DMS153 treated with DMSO at 0.1 percent for 48 hours (cell line): ENCODE measurements around the gene NCK1.
"Not testable (repeated sequence)": the region's sequence is repeated elsewhere in the genome, so short reads cannot be mapped to it uniquely, and the experiment has no call there.

Experiments
- DNase-seq: peaks from one replicate; lab custom pipeline; 2025; ENCODE audit not compliant: unreplicated experiment; lab: John Stamatoyannopoulos, UW

NCK1 gene

DNA sequence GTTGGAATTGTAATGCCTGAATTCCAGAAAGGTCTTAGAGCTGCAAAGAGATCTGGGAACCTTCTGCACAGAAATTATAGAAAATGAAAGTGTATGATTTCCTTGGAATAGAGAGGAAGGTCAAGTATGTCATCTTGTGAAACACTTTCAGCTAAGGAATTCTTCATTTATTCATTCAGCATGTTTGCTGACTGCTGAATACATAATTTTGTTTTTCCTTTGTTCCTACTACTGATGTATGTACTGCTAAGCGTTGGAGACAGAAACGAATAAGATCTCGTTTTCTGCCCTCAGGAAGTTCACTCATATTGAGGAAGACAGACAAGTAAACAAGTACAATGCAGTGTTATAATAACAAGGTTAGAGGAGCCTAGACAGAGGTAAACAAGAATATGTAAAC lies 81.4 kb downstream of the NCK1 start:
- DNase-seq, result no peak

DNA sequence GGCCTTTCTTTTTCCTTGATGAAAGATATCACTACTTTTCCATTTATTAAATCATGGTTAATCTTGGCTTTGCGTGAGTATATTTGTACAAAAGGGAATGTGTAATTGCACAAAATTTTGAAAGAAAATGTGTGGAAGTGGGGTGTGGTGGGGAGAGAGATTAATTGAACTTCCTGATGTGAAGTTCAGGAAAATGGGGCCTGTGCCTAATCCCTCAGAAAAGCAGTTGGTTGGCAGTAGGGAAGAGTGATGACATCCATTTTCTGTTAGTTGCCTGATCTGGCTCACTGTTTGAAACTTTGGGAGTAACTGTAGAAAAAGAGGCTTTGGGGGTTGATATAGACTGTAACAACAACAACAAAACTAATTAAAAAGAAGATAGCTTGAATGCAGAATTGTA lies 85.0 kb downstream of the NCK1 start:
- no peak for DNase-seq

DNA sequence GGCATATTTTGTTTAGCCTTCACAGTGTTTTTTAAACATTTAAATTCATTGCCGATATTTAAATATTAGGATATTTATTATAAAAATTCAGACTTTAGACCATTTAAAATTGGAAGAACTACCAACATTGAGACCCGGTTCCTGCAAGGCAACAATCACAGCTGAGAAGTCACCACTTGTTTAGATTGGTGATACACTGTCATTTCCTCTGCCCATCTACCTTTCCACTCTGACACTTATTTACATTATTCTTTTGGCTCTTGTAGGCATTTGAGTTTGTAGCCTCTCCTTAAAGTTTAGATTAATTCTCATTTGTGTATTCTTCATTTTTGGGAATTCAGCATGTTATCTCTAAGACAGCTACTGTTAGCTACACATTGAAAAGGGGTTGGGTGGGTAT lies 85.5 kb downstream of the NCK1 start:
- no peak for DNase-seq

DNA sequence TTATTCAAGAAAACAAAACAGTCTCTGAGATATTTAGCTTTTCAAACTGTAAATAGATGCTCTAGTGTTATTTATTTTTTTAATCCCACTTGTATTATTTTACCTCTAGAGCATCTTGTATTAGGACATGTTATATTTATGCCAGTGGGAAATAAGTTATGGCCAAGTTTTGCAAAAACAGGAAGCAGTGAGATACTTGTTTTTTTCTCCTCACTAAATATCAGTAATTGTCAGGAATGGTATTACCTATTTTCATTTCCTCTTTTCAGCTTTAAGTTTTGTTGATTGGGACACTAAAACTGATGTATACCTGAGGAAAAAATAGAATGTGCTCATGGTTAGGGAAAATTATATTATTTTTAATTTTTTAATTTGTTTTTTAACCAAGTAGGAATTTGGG lies 87.1 kb downstream of the NCK1 start:
- DNase-seq, result no peak

DNA sequence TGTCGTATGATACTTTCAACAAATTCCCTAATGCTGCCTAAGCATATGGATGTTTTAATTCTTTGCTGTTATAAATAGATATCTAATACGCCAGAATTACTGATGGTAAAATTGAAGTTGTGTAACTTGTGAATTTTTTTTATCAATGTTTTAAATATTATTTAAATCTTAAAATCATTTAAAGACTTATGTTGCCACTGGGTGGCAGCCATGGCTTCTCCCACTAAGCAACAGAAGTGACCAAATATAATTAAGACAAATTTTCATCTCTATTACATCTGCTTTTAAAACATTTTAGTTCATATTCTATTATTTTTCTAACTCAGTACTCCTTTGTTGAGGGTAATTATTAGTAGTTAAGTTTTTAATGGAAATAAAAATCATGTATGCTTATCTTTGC lies 87.7 kb downstream of the NCK1 start:
- DNase-seq, result no peak

DNA sequence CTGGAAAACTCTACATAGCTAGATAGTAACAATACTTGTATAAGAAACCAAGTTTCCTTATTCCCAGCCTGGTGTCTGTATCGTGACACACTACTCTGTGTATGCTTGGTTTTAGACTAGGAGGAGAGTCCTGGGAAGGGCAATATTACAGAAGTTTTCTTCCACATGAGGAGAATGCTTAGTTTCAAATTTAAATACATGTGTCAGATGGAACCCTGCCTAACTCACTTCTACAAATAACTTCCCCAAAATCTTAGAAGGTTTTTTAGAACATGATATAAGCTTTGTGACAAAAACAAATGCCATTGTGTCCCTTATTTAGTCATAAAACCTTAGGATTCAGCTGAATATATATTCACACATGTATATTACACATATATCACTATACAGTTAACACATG lies 88.6 kb downstream of the NCK1 start:
- no peak for DNase-seq

DNA sequence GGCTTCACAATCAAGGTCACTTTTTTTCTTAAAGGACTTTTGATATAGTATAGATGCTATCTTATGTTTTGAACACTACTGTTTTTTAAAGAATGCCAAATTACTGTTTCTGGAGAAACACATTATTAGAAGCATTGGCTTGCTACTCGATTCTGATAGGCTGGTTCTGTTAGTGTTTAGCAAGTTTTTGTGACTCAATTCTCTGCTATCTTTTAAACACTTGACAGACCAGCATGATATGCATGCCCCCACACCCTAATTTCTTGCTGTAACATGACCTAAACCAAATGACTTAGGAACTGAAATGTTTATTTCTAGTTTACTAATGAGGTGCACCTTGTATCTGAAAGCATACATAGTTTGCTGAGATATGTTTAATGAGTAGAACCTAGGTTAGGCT lies 90.3 kb downstream of the NCK1 start:
- no peak for DNase-seq

DNA sequence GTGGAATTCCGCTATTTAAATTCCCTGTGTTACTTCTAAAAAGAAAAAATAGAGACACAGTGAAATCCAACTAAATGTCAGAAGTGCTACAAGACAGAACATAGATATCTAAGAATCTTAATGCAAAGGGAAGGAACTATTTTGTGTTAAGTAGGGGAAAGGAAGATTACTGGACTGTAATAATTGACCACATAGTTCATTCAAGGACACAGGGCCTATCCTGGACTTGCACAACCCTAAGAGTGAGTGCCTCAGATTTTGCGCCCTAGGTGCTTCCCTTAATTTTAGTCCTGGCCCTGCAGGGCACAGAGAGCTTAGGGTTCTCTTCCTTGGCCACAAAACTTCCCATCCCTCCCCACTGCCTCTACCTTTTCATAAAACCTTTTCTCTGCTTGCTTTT lies 92.2 kb downstream of the NCK1 start:
- DNase-seq, result no peak

DNA sequence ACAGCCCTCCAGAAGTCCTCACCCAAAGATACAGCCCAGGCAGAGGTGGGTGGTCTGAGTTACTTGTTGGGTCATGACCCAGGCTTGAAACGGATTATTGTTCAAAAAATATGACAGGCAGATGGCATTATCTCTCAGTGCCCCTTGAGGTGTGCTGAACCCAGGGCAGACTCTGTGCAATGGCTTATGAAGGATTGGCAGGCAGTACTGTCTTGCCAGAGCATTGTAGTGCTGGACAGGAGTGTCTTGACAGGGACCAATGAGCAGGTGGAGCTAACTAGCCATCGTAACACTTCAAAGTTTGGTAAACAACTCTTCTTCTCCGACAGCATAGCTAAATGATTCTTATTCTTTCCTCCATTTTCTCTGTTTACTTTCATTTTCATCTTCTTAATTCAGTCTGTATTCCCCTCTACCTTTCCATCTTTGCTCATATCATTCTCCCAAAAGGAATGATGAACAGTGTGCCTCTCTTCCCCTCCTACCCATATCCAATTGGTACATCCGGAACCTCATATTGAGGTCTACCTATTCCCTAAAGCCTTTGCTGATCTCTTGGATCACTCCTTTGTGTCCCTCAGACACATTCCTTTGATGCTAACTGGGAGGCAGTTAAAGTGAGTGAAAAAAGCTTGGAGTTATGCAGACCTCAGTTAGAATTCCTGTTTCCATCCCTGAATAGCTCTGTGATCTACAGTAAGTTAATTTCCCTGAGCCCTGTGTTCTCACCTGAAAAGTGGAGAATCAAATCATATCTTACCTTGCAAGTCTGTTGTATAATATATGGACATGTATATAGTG lies 93.2 kb downstream of the NCK1 start:
- DNase-seq, result no peak

DNA sequence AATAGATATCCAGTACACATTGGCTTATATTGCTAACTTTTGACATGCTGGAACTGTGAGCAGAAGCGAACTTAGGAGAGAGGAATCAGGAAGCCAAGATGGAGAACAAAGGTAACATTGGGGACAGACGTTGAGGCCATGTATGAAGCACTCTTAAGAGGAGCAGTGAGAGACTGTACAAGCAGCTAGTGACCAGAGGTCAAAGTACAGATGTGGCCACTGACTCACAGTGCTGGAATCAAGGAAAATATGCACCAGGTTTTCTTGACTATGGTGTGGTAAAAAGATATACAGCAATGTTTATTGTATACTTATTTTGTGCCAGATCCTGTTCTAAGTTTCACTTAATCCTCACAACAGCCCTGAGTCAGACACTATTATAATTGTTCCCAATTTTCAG lies 93.8 kb downstream of the NCK1 start:
- no peak for DNase-seq

DNA sequence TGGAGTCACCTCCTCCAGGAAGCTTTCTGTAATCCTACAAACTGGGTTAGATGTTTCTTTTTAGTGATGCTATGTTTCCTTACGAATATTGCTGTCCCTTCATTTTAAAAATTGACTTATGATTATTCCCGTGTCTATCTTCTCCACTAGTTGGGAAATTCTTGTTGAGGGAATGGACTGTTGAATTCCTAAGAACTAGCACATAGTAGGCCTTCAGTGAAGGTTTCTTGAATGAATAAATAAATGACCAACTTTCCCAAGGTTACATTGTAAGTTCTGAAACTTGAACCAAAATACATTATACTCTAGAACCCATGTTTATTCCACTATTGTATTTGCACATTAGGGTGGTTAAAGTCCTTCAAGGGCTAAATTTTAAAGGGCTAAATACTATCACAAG lies 95.0 kb downstream of the NCK1 start:
- no peak for DNase-seq

DNA sequence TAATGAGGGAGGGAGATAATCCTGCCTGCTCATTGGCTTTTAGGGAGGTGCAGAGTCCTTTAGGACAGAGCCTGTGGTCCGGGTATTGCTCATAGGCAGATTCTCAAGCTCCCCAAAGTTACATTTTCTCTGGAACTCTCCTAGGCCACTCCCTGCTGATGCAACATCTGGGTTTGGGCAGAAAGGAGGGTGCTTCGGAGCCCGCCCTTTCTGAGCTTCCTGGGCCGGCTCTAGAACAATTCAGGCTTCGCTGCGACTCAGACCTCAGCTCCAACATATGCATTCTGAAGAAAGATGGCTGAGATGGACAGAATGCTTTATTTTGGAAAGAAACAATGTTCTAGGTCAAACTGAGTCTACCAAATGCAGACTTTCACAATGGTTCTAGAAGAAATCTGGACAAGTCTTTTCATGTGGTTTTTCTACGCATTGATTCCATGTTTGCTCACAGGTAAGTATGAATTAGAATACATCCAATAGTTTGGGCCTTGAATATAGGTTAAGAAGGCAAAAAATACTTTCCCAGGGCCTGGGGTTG lies 95.8 kb downstream of the NCK1 start, which contains the start of gene IL20RB:
IL20RB (plus strand) TSS at position 233 of the 538 bp plus-strand sequence; CDS start at position 364, 131 bp downstream.
- DNase-seq, result no peak

DNA sequence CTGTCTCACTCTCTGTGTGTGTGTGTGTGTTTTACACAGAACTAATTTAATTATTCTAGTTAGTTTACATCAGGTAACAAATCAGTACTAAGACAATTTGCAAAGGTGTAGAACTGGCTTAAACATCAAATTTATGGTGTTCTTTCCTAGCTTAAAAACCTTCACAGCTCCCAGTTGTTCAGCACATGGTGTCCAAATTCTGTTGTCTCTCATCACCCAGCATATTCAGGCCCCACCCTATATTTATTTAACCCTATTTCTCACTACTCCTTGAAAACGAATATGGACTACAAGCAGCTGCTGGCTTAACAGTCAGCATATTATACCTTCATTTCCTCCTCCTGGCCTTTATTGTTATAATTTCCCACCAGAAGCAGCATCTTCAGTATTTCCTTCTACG lies 96.9 kb downstream of the NCK1 start:
- no peak for DNase-seq

DNA sequence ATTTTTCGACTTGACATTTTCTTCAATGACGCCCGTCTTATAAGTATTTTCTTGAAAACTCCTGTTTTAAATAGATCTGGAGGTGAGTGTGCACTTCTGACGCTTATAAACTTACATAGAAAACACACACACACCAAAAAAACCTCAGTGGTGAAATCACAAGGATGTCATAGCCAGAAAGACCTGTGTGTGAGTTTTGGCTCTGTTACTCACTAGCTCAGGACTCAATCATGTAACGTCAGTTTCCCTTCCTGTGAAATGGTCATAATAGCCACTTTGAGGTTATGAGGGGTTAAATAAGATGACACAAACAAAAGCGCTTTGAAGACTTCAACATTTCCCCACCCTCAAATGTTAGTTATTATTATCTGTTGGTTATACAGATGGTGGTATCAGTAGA lies 97.6 kb downstream of the NCK1 start:
- DNase-seq, result no peak

DNA sequence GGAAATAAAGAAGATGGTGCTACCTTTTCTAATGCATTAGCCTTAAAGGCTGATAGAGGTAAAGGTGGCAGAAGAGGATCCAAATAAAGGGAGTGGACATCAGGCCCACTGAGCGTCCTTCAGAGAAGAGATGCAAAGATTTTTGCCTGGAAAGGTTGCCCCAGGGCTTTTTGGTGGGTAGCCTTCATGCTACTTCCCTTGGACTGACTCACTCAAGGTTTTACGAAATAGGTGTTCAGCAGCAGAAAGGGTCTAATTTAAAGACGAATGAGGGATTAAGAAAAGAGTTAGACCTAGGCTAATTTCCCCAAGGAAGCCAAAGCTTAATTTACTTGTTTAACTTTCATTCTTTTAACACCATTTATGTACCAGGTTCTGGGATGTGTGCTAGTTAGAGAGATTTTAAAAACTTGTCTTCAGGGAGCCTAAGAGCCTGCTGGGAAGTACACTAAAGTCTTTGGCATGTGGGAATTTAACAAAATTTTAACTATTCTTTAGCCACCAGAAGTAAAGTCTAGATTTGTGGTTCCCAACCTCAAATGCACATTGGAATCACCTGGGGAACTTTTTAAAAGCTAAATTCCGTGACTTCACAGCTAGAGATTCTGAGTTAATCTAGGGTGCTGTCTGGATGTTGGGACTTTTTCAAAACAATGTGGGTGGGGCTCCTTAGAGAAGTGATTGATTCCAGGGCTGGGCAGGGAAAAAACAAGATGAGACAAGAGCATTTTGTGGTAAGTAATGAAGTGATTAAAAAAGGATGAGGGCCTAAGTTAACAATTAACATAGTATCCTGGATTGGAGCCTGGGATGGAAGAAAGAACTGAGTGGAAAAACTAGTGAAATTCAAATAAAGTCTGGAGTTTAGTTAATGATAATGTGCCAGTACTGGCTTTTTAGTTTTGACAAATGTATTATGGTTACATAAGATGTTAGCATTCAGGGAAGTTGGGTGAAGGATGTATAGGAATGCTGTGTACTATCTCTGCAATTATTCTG lies 99.1 kb downstream of the NCK1 start:
- no peak for DNase-seq

DNA sequence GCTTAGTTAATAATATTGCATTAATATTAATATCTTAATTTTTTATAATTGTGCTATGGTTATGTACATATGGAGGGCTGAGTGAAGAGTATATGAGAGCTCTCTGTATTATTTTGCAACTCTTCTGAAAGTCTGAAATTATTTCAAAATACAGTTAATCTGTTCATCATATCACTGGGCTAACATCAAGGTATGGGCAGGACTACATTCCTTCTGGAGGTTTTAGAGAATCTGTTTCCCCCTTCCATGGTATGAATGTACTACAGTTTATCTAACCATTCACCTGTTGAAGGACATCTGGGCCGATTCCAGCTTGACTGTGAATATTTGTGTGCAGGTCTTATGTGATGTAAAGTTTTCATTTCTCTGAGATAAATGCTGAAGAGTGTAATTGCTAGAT lies 100.9 kb downstream of the NCK1 start:
- DNase-seq, result no peak

DNA sequence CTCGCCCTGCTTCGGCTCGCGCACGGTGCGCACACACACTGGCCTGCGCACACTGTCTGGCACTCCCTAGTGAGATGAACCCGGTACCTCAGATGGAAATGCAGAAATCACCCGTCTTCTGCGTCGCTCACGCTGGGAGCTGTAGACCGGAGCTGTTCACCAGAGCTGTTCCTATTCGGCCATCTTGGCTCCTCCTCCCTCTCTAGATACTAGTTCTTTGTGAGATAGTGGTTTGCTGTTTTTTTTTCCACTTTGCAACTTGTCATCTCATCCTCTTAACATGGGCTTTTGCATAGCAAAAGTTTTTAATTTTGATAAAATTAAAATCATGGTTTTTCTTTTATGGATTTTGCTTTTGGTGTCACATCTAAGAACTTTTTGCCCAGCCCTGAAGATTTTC lies 107.5 kb downstream of the NCK1 start:
- not testable (repeated sequence) for DNase-seq

DNA sequence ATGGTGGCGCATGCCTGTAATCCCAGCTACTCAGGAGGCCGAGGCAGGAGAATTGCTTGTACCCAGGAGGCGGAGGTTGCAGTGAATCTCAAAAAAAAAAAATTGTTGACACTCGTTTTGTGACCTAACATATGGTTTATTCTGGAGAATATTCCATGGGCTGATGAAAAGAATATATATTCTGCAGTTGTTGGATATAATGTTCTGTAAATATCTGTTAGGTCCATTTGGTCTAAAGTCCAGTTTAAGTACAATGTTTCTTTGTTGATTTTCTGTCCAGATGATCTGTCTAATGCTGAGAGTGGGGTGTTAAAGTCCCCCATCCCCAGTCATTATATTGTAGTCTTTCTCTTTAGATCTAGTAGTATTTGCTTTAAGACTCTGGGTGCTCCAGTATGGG lies 111.3 kb downstream of the NCK1 start:
- DNase-seq, result no peak

DNA sequence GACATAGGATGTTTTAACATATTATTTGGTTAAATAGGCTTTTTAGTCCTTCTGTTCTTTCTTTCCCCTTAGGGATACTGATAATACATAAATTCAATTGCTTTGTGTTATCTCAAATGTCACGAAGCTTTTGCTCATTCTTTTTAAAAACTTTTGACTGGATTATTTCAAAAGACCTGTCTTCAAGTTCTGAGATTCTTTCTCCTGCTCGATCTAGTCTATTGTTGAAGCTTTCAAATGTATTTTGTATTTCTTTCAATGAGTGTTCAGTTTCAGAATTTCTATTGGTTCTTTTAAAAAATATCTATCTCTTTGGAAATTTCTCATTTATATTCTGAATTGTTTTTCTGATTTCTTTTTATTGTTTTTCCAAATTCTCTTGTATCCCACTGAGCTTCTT lies 112.7 kb downstream of the NCK1 start:
- DNase-seq, result no peak

DNA sequence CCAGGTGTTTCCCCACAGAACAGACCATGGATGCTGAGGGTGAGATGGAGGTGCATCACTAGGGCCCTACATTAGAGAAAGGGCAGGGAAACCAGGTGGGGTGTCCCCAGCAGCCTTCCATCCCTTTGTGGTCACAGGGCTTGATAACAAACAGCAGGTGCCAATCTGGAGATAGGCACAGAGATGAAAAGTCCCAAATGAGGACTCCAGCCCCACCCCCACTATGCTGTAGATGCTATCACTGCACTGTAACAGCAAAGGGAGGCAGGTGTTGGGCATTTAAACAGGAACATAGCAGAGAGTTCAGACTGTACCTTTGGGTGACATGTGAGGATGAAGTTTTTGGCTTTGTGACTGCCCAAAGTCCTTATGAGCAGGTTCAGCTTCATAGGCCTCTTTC lies 117.2 kb downstream of the NCK1 start:
- DNase-seq, result no peak

DNA sequence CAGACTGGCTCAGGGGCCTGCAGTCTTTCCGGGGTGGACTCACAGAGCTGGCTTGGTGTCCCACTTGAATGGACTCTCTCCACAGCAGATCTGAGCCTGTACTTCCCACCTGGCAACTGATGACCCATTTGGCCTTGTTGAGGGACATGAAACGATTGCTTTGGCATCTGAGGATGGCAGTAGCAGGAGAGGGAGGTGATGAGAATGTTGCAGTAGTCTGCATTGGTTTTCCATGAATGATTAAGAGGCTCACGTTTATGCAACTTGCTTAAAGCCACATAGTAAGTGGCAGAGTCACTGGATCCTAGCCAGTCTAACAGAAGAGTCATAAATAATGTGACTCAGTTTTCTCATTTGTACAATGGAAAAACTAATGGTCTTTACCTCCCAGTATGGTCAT lies 117.7 kb downstream of the NCK1 start:
- no peak for DNase-seq

DNA sequence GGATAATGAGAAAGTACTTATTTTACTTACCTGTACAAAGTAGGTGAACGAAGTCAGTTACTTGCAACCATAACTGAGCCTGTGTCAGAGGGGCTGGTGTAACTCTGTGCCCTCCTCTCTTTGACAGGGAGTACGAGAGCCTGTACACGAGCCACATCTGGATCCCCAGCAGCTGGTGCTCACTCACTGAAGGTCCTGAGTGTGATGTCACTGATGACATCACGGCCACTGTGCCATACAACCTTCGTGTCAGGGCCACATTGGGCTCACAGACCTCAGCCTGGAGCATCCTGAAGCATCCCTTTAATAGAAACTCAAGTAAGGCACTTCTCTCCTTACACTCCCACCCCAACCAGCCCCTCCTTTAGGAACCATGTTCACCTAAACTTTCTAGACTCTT lies 120.0 kb downstream of the NCK1 start:
- no peak for DNase-seq
